HL-60/S4 treated with phorbol 12-myristate 13-acetate at 8.2 ng/mL for 4 days and 3 days (cell line): Measurements from ENCODE around the gene EXOC6B.

Experiments
- in situ Hi-C: fragments of 300-500 bp; cut with MboI; formaldehyde crosslinking; loops from 2 replicates; pipeline ENCODE4 v1.15.0; 2022; ENCODE audit warnings: low sequenced_read_pairs

The EXOC6B gene

GRCh38 chr2:72793798-72794440, 31.9 kb downstream of the EXOC6B start:
- in situ Hi-C loops = no loop called here

- in situ Hi-C loops = no loop called here
Measured at GRCh38 chr2:72789241-72789640, 36.6 kb downstream of the EXOC6B start.

GRCh38 chr2:72788756-72789155, 37.1 kb downstream of the EXOC6B start:
- in situ Hi-C loops = no loop called here

GRCh38 chr2:72785517-72785916, 40.3 kb downstream of the EXOC6B start:
- in situ Hi-C loops = no loop called here

- in situ Hi-C loops = no loop called here
Measured at GRCh38 chr2:72782520-72782919, 43.3 kb downstream of the EXOC6B start.

GRCh38 chr2:72781480-72781879, 44.4 kb downstream of the EXOC6B start:
- in situ Hi-C loops = no loop called here

- in situ Hi-C loops = no loop called here
Measured at GRCh38 chr2:72780477-72780876, 45.4 kb downstream of the EXOC6B start.

GRCh38 chr2:72779495-72779894, 46.3 kb downstream of the EXOC6B start:
- in situ Hi-C loops = no loop called here

- in situ Hi-C loops = no loop called here
Measured at GRCh38 chr2:72778410-72778809, 47.4 kb downstream of the EXOC6B start.

GRCh38 chr2:72770879-72771461, 54.9 kb downstream of the EXOC6B start:
- in situ Hi-C loops = no loop called here

- in situ Hi-C loops = no loop called here
Measured at GRCh38 chr2:72765997-72766609, 59.7 kb downstream of the EXOC6B start.

GRCh38 chr2:72762276-72762675, 63.6 kb downstream of the EXOC6B start:
- in situ Hi-C loops = no loop called here

GRCh38 chr2:72759755-72760154, 66.1 kb downstream of the EXOC6B start:
- in situ Hi-C loops = no loop called here

GRCh38 chr2:72757177-72757775, 68.6 kb downstream of the EXOC6B start:
- in situ Hi-C loops = no loop called here

- in situ Hi-C loops = no loop called here
Measured at GRCh38 chr2:72755647-72756423, 70.0 kb downstream of the EXOC6B start.

- in situ Hi-C loops = no loop called here
Measured at GRCh38 chr2:72754628-72755320, 71.1 kb downstream of the EXOC6B start.

- in situ Hi-C loops = no loop called here
Measured at GRCh38 chr2:72750977-72751639, 74.7 kb downstream of the EXOC6B start.

- in situ Hi-C loops = no loop called here
Measured at GRCh38 chr2:72750466-72750865, 75.4 kb downstream of the EXOC6B start.

GRCh38 chr2:72747344-72747743, 78.5 kb downstream of the EXOC6B start:
- in situ Hi-C loops = no loop called here

- in situ Hi-C loops = no loop called here
Measured at GRCh38 chr2:72745679-72746368, 80.0 kb downstream of the EXOC6B start.
